ENCODE results near the gene SGSM2. TPM values are rescaled to one million over a fixed set of nuclear protein-coding genes. Genes with fewer than 3 reads are reported as not detected.

The SGSM2 gene
- total and polyA plus RNA-seq, 9 donors = 9.3 to 50.6 (median 42.4) TPM

DNA sequence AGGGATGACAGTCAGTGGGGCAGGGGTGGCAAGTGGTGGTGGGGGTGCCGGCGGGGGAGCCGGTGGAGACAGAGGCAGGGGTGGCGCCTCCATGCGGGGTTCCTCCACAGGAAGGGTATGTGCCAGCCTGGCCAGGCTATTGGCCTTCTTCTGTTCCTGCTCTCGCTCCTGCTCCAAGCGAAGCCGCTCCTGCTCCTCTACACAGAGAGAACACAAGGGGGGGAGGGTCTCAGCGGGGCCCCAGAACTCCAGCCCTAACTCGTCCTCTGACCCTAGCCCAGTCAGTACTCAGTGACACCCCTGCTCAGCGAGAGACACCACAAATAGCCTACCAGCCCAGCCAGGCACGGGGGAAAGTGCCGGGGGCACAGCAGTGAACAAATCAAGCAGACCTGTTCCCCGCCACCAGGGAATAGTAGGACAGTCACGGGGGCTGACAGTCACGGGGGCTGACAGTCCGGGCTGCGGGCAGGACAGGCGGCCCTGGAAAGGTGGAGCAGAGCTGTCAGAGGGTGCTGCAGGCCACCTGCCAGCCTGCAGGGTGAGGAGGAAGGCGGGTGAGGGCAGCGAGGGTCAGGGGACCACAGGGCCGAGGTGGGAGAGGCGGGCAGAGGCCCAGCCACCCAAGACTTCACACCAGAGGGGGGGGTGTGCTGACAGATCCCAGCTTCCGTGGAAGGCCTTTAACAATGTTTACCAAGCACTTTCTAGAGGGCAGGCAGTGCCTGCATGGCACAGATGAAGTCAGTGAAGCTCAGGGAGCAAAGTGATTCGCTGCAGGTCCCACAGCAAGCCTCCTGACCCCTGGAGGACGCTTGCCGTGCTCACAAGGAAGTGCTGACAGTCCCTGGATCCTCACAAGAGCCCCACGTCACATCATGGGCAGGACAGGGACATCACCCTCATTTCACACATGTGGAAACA is 58.2 kb downstream of the SGSM2 start:
- Histone ChIP-seq H3K27ac (peak overlapping the region; percentile 84 to 99), H3K9me3 (no peaks in the 10 kb centered on the region), H3K36me3 (no peaks in the 10 kb centered on the region), H3K27me3 (no peaks in the 10 kb centered on the region), H3K4me3 (no peak overlapping the region), H3K4me1 (ENCODE audit: insufficient read depth) (peaks cover 37% of the 10 kb centered on the region)
- no peak for TF ChIP-seq EP300 (IDR thresholded peaks at IDR 0.05)
- no peak for TF ChIP-seq POLR2A (IDR thresholded peaks at IDR 0.05)
- TF ChIP-seq, protein P1, sequence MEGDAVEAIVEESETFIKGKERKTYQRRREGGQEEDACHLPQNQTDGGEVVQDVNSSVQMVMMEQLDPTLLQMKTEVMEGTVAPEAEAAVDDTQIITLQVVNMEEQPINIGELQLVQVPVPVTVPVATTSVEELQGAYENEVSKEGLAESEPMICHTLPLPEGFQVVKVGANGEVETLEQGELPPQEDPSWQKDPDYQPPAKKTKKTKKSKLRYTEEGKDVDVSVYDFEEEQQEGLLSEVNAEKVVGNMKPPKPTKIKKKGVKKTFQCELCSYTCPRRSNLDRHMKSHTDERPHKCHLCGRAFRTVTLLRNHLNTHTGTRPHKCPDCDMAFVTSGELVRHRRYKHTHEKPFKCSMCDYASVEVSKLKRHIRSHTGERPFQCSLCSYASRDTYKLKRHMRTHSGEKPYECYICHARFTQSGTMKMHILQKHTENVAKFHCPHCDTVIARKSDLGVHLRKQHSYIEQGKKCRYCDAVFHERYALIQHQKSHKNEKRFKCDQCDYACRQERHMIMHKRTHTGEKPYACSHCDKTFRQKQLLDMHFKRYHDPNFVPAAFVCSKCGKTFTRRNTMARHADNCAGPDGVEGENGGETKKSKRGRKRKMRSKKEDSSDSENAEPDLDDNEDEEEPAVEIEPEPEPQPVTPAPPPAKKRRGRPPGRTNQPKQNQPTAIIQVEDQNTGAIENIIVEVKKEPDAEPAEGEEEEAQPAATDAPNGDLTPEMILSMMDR (IDR thresholded peaks at IDR 0.05) = no peak
- intact Hi-C loops (cut with DNase I) = no loop called here
- peak in 3 of 5 donors; percentile 57 to 66 (median 59) for DNase-seq
- 67 to 76% (median 74%) methylated on average over 26 to 28 of the region's 28 CpGs for WGBS, 3 donors

DNA sequence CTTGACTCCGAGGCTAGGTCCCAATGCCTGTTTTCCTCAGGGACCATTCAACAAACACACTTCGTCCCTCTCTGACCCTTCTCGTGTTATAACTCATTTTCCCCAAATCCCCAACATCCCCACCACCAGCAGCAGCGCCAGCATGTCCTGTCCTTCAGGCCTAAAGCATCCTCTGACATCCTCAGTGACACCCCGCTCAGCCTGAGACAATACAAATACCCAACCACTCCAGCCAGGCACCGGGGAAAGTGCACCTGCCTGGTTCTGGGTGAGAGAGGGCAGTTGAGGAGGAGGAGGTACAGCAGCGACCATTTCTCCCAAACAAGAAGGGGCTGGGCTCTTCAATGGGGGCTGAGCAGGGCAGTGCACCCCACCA is 58.9 kb downstream of the SGSM2 start:
- peak overlapping the region; percentile 37 for H3K4me3 ChIP-seq
- intact Hi-C loops (cut with DNase I) = no loop called here
- TF ChIP-seq EP300 (IDR thresholded peaks at IDR 0.05) (no peak), POLR2A (IDR thresholded peaks at IDR 0.05) (no peak)
- TF ChIP-seq, protein P1 (IDR thresholded peaks at IDR 0.05) = no peak
- peak overlapping the region; percentile 84 to 99 for H3K27ac ChIP-seq
- no peaks in the 10 kb centered on the region for H3K27me3 ChIP-seq
- no peak for DNase-seq
- H3K9me3 ChIP-seq = no peaks in the 10 kb centered on the region
- WGBS, 3 donors = 37 to 40% (median 38%) methylated on average over 7 of the region's 7 CpGs
- peaks cover 37% of the 10 kb centered on the region for H3K4me1 ChIP-seq (ENCODE audit: insufficient read depth)
- H3K36me3 ChIP-seq = no peaks in the 10 kb centered on the region

DNA sequence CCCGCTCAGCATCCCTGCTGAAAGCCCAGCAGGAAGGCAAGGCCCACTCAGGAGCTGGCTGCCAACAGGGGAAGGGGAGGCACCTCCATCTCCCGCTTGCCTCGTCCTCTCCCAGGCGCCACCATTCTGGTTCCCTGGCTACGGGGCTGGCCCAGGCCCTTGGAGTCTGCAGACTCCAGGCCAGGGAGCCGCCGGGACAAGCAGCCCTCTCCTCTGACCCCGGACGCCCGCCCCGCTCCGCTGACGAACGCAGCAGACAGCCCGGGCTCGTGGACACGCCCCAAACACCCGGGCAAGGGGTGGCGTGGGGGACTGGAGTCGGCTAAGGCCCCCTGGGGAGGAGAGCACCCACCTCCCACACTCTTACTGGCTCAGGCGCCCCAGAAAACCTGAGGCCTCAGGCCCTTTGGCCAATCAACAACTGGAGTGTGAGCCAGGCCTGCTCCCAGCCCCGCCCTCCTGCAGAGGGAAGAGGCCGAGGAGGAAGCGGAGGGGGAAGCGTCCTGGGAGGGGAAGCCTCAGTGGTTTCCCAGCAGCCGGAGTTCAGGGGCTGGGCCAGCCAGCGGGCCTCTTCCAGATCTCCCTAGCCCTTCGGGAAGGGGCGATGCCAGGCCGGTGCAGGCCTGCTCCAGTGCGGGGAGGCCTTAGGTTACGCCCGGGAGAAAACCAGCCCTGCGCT is 59.4 kb downstream of the SGSM2 start:
- peak; percentile 95 to 97 (median 96) for DNase-seq
- Histone ChIP-seq H3K4me3 (peak overlapping the region; percentile 37), H3K27me3 (no peaks in the 10 kb centered on the region), H3K9me3 (no peaks in the 10 kb centered on the region), H3K36me3 (no peaks in the 10 kb centered on the region), H3K4me1 (ENCODE audit: insufficient read depth) (peaks cover 37% of the 10 kb centered on the region), H3K27ac (peak overlapping the region; percentile 84 to 99)
- WGBS, 3 donors = 2% methylated on average over 25 to 34 of the region's 34 CpGs
- TF ChIP-seq, protein P1 (IDR thresholded peaks at IDR 0.05) = no peak
- TF ChIP-seq EP300 (IDR thresholded peaks at IDR 0.05) = peak; percentile 43
- TF ChIP-seq POLR2A (IDR thresholded peaks at IDR 0.05) = peak; percentile 71
- intact Hi-C loops (cut with DNase I) = no loop called here

DNA sequence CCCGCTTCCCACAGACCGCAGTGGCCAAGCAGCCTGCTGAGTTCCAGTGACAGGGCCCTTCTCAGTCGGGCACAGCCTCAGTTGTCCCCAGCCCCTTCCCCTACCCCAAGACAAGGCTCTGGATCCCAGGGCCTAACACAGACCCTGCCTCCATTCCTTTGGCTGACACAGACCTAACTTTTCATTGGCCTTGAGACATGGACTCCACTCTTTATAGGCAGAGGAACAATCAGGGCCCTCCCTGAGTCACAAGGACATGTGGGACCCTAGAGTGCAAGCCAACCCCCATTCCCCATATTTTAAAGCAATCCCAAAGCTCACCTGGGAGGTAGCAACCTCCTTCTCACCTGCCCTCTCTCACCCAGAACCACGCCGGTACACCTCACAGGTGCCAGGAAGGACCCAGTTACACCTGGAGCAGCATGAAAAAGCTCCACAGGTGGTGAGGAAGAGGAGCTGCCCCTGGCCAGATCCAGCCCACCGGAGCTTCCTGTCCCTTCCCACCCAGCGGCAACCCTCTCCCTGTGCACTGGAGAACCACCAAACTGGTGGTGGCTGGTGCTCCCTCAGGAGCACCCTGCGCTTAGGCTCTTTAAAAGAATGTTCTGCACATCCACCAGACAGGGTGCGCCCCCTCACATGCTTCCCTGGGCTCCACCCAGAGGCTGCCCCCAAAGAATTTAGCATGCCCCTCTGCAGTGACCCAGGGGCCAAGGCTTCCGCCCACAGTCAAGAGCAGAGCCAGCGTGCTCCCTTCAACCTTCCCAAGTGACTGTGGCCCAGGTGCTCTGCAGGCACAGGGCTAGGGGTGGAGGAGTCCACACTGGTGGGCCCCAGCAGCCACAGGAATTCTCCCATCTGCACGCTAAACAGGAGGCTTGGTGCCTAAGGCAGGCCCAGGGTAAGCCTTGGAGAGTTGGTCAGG is 60.2 kb downstream of the SGSM2 start:
- H3K36me3 ChIP-seq = no peaks in the 10 kb centered on the region
- TF ChIP-seq, protein P1 (IDR thresholded peaks at IDR 0.05) = no peak
- TF ChIP-seq POLR2A (IDR thresholded peaks at IDR 0.05) (no peak), EP300 (IDR thresholded peaks at IDR 0.05) (no peak)
- peak overlapping the region; percentile 84 to 99 for H3K27ac ChIP-seq
- no peaks in the 10 kb centered on the region for H3K27me3 ChIP-seq
- DNase-seq = peak in 3 of 5 donors; percentile 45 to 56 (median 48)
- intact Hi-C loops (cut with DNase I) = no loop called here
- peaks cover 37% of the 10 kb centered on the region for H3K4me1 ChIP-seq (ENCODE audit: insufficient read depth)
- WGBS, 3 donors = 56 to 59% (median 59%) methylated on average over 12 of the region's 12 CpGs
- no peaks in the 10 kb centered on the region for H3K9me3 ChIP-seq
- H3K4me3 ChIP-seq = peak overlapping the region; percentile 37
